ENCODE measurements around the gene ZSCAN18. TPM values are rescaled to one million over a fixed set of nuclear protein-coding genes. Genes with fewer than 3 reads are reported as not detected.

Gene ZSCAN18
- total and polyA plus RNA-seq, 9 of the 15 experiments (the other 6 are each of a cell fraction or from before 2014, with no cell fraction given) = 0.07 to 1.9 (median 0.31) TPM; not detected in 1

DNA sequence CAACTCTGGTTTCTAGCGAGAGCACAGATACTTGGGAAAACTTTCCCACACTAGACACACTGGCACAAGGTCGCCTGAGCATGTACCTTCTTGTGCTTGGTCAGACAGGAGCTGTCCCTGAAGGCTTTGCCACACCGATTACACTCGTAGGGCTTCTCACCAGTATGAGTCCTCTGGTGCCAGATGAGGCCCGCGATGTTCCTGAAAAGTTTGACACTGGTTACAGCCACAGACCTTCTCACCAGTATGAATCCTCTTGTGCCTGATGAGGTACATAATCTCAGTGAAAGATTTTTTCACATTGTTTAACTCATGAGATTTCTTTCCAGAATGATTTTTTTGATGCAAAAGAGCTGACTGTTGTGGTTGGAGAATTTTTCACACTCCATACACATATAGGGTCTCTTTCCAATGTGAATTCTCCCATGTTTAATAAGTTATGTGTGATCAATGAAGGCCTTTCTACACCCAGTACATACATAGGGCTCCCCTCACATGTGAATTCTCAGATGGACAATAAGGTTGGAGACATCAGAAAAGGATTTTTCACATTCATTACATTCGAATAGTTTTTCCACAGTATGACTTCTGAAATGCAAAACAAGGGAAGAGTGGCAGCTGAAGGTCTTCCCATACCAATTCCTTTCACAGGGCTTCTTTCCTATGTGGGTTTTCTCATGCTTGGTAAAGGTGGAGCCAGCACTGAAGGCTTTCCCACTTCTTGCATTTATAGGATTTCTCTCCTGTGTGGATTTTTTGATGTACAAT, 9.9 kb upstream of the ZSCAN18 start:
- DNase-seq (ENCODE audit: extremely low read depth in 1 of 4, low spot score in 3 of 4) (no peak), ATAC-seq (no peak), FAIRE-seq (no peak)
- in situ Hi-C loops (cut with MboI) = no loop called here
- Histone ChIP-seq H3K4me2 (ENCODE audit: insufficient read depth, low read length) (no peak overlapping the region), H3K4me3 (no peak overlapping the region), H3K79me2 (ENCODE audit: control insufficient read depth, insufficient read depth, low read length) (no peaks in the 10 kb centered on the region), H4K20me1 (replicated peaks; ENCODE audit: control insufficient read depth, insufficient read depth, low read length) (no peaks in the 10 kb centered on the region), H3K9me1 (ENCODE audit: control insufficient read depth, insufficient read depth, low read length) (no peaks in the 10 kb centered on the region), H3K4me1 (replicated peaks in 1 of 2; ENCODE audit: control insufficient read depth in 2 of 2, insufficient read depth in 2 of 2, low read length in 2 of 2) (no peaks in the 10 kb centered on the region), H3K36me3 (ENCODE audit: control insufficient read depth, insufficient read depth, low read length) (no peaks in the 10 kb centered on the region), H3K27me3 (ENCODE audit: control insufficient read depth in 2 of 2, insufficient read depth in 2 of 2, low read length in 2 of 2) (no peaks in the 10 kb centered on the region), H3K9ac (ENCODE audit: insufficient read depth in 1 of 2, low read depth in 2 of 2, low read length in 2 of 2) (no peak overlapping the region), H3K9me3 (replicated peaks; ENCODE audit: control insufficient read depth, insufficient read depth, low read depth, low read length) (peaks cover 14% of the 10 kb centered on the region; the same call in 1 of the 2 replicates), H2AFZ (ENCODE audit: low read depth, low read length) (no peak overlapping the region), H3K27ac (ENCODE audit: extremely low read depth, low read depth, low read length) (no peak overlapping the region)
- POLR2A ChIA-PET = no interaction called here
- CTCF ChIA-PET (ENCODE audit: low intra/inter-chr PET ratio) = interaction anchor here (0.6 kb wide), 1 partner anchor 9 kb away, joined by 3 read pairs; no protein-coding TSS in a partner anchor
- intact Hi-C loops (cut with micrococcal nuclease) = no loop called here
- TF ChIP-seq, protein P1, sequence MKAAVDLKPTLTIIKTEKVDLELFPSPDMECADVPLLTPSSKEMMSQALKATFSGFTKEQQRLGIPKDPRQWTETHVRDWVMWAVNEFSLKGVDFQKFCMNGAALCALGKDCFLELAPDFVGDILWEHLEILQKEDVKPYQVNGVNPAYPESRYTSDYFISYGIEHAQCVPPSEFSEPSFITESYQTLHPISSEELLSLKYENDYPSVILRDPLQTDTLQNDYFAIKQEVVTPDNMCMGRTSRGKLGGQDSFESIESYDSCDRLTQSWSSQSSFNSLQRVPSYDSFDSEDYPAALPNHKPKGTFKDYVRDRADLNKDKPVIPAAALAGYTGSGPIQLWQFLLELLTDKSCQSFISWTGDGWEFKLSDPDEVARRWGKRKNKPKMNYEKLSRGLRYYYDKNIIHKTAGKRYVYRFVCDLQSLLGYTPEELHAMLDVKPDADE (conservative IDR thresholded peaks at IDR 0.05; ENCODE audit: control insufficient read depth, low read depth, low read length) = 0 out of 2 replicates have a peak, but pooled peaks have one; percentile 41
- TF ChIP-seq KAT7 (CRISPR knock-in tag; IDR thresholded peaks at IDR 0.05; ENCODE audit: borderline replicate concordance) (no peak), ZNF274 (IDR thresholded peaks at IDR 0.05; ENCODE audit: borderline replicate concordance, low read depth, low read length) (peak; percentile 96)
- 3% methylated on average over 7 of the region's 7 CpGs for WGBS (ENCODE audit: insufficient coverage, low coverage, missing lambda C conversion rate)
- no TSS peak for BruUV-seq (replicated peaks)
